Measurements from ENCODE around the gene SNRNP70.

DNA sequence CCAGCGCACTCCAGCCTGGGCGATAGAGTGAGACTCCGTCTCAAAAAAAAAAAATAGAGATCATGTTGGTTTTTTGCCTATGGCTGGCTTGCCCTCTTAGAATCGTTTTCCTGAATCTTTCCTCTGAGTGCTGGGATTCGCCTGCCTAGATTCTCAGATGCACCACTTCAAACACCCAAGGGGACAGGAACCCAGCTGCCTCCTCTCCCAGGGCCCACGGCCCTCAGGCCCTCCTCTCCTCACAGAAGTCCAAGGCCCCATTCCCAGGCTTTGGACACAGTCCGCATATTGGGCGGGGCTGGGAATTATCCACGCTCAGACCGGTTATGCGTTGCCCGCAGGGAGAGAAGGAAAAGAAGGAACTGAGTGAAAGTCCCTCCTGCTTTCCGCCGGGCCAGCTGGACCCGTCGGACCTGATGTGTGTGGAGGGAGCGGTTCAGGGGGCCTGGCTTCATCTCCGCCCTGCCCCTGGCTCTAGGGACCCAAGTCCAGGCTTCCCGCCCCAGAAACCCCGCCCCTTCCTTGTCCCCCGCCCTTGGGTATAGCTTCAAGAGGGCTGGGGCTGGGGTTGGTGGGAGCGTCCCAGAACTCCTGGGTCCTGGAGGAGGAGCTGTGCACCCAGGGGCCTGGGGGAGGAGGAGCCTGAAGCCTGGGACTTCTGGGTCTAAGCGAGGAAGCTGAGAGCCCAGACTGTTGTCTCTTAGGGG lies 39.9 kb downstream of the SNRNP70 start:
- no peak for TF ChIP-seq EZH2 (IDR thresholded peaks at IDR 0.05; ENCODE audit: low read length)
- TF ChIP-seq, protein P1, sequence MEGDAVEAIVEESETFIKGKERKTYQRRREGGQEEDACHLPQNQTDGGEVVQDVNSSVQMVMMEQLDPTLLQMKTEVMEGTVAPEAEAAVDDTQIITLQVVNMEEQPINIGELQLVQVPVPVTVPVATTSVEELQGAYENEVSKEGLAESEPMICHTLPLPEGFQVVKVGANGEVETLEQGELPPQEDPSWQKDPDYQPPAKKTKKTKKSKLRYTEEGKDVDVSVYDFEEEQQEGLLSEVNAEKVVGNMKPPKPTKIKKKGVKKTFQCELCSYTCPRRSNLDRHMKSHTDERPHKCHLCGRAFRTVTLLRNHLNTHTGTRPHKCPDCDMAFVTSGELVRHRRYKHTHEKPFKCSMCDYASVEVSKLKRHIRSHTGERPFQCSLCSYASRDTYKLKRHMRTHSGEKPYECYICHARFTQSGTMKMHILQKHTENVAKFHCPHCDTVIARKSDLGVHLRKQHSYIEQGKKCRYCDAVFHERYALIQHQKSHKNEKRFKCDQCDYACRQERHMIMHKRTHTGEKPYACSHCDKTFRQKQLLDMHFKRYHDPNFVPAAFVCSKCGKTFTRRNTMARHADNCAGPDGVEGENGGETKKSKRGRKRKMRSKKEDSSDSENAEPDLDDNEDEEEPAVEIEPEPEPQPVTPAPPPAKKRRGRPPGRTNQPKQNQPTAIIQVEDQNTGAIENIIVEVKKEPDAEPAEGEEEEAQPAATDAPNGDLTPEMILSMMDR (optimal IDR thresholded peaks at IDR 0.05 in 1 of 3, IDR thresholded peaks at IDR 0.05 in 1 of 3, conservative IDR thresholded peaks at IDR 0.05 in 1 of 3; ENCODE audit: extremely low read depth in 1 of 3, insufficient read depth in 2 of 3, low read length in 3 of 3) = no peak

Data from keratinocyte (primary cell).